ENCODE measurements around the gene RPS6KA1. TPM values are rescaled to one million over a fixed set of nuclear protein-coding genes. Genes with fewer than 3 reads are reported as not detected.

RPS6KA1 gene
- total RNA-seq: 1 to 10 TPM; 2.5 to 3.0 (median 2.7) TPM
- 1 to 10 TPM in 2 of 3 donors, under 1 TPM in 1; 0.88 to 1.8 (median 1.3) TPM for polyA plus RNA-seq
- long read RNA-seq, donor 1, partial matches to known transcripts: 0 of 3 reads
- long read RNA-seq, donor 1, other reads (novel, unspliced or antisense): 0 of 3 reads
- long read RNA-seq, donor 2, partial matches to known transcripts: 0 of 3 reads
- long read RNA-seq, donor 2, other reads (novel, unspliced or antisense): 1 of 3 reads

DNA sequence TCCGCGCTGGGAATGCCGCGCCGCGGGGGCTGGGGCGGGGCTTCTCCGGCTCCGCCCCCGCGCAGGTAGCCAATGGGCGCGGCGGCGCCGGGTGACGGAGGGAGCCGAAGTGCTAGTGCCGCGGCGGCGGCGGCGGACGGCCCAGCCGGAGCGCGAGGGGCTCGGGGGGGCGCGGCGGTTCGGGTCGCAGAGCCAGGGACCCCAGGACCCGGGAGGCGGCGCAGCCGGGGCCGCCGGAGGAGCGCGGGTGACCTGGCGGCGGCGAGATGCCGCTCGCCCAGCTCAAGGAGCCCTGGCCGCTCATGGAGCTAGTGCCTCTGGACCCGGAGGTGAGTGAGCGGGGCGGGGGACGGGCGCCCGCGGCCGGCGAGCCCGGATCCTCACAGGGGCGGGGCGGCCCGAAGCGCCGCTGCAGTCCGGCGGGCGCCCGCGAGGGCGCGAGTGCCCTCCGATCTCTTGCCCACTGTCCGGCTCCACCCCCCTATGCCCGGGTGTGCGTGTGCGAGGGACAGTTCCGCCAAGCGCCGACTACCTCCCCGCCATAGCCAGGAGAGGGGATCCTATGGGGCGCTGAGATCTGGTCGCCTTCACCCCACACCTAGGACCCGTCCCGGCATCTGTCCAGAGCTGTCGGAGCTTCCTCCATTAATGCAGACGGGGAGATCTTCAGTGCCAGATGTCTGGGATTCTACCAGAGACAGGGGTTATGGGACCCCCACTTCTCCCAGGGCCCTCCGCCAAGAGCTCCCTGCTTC is at the start of gene RPS6KA1:
RPS6KA1 (plus strand) TSS at position 107 of the 755 bp plus-strand sequence; CDS start at position 267, 160 bp downstream.
- WGBS, 3 donors: 1 to 4% (median 3%) methylated on average over 22 to 85 of the region's 86 CpGs
- ATAC-seq (peak; percentile 53 to 82 (median 72)), DNase-seq (peak; percentile 47 to 66)
- peaks cover 0 to 3% (median 0%) of the 10 kb centered on the region in 3 donors for H3K27me3 ChIP-seq (ENCODE audit: insufficient read depth in 3 of 3, low read length in 2 of 3)
- H3K9me3 ChIP-seq: no peaks in the 10 kb centered on the region
- TF ChIP-seq, protein P1, sequence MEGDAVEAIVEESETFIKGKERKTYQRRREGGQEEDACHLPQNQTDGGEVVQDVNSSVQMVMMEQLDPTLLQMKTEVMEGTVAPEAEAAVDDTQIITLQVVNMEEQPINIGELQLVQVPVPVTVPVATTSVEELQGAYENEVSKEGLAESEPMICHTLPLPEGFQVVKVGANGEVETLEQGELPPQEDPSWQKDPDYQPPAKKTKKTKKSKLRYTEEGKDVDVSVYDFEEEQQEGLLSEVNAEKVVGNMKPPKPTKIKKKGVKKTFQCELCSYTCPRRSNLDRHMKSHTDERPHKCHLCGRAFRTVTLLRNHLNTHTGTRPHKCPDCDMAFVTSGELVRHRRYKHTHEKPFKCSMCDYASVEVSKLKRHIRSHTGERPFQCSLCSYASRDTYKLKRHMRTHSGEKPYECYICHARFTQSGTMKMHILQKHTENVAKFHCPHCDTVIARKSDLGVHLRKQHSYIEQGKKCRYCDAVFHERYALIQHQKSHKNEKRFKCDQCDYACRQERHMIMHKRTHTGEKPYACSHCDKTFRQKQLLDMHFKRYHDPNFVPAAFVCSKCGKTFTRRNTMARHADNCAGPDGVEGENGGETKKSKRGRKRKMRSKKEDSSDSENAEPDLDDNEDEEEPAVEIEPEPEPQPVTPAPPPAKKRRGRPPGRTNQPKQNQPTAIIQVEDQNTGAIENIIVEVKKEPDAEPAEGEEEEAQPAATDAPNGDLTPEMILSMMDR (IDR thresholded peaks at IDR 0.05): no peak
- no peak within 1 kb of the TSS for H3K27ac ChIP-seq
- H3K36me3 ChIP-seq (ENCODE audit: insufficient read depth in 1 of 2, low read depth in 1 of 2): no peaks in the 10 kb centered on the region
- H3K4me3 ChIP-seq: peak within 1 kb of the TSS; percentile 74
- H3K4me1 ChIP-seq: no peaks in the 10 kb centered on the region
- intact Hi-C loops (cut with DNase I): no loop called here

DNA sequence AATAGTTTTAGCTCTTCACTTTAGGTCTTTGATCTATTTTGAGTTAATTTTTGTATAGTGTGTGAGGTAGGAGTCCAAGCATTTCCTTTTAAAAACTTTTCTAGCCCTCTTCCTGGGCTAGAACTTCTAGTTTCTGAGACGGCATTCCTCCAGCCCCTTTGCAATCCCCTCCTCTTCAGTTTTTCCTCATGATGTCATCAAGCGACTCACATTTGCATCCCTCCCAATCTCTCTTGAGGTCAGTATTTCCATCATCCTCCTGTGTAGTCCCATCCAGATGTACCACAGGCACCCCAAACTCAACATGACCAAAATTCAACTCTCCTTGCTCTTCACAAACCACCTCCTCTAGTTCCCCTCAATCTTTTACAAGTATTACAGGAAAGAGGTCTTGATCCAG is 46.6 kb upstream of the RPS6KA1 start:
- H3K27ac ChIP-seq: no peak overlapping the region
- no peaks in the 10 kb centered on the region for H3K9me3 ChIP-seq
- no peaks in the 10 kb centered on the region for H3K4me1 ChIP-seq
- TF ChIP-seq, protein P1 (IDR thresholded peaks at IDR 0.05): no peak
- DNase-seq: no peak
- peaks cover 0 to 18% of the 10 kb centered on the region in 2 donors for H3K36me3 ChIP-seq (ENCODE audit: insufficient read depth in 1 of 2, low read depth in 1 of 2)
- intact Hi-C loops (cut with DNase I): no loop called here
- no peak overlapping the region for H3K4me3 ChIP-seq
- no peaks in the 10 kb centered on the region for H3K27me3 ChIP-seq (ENCODE audit: insufficient read depth in 3 of 3, low read length in 2 of 3)
- WGBS, 3 donors: 80 to 94% (median 93%) methylated on average over 2 of the region's 2 CpGs
- ATAC-seq: no peak

DNA sequence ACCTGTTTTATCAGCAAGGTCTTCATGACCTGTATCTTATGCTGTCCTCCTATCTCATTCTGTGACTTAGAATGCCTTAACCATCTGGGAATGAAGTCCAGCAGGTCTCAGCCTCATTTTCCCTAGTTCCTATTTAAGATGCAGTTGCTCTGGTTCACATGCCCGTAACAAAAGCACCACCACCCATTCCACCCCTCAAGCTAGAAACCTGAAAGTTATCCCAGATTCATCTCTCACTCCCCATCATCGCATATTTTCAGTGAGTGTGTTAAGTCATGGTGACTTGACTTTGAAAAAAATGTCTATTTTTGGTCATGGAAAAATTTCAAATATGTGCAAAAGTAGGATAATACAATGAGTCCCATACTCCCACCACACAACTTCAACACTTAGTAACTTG is 45.6 kb upstream of the RPS6KA1 start:
- no peaks in the 10 kb centered on the region for H3K4me1 ChIP-seq
- no peak overlapping the region for H3K27ac ChIP-seq
- H3K9me3 ChIP-seq: no peaks in the 10 kb centered on the region
- whole genome bisulfite sequencing, 3 donors: 70 to 74% (median 72%) methylated on average over 2 of the region's 2 CpGs
- ATAC-seq (no peak), DNase-seq (no peak)
- H3K27me3 ChIP-seq (ENCODE audit: insufficient read depth in 3 of 3, low read length in 2 of 3): no peaks in the 10 kb centered on the region
- no peak overlapping the region for H3K4me3 ChIP-seq
- intact Hi-C loops (cut with DNase I): no loop called here
- TF ChIP-seq, protein P1 (IDR thresholded peaks at IDR 0.05): no peak
- H3K36me3 ChIP-seq (ENCODE audit: insufficient read depth in 1 of 2, low read depth in 1 of 2): peaks cover 0 to 11% of the 10 kb centered on the region in 2 donors

DNA sequence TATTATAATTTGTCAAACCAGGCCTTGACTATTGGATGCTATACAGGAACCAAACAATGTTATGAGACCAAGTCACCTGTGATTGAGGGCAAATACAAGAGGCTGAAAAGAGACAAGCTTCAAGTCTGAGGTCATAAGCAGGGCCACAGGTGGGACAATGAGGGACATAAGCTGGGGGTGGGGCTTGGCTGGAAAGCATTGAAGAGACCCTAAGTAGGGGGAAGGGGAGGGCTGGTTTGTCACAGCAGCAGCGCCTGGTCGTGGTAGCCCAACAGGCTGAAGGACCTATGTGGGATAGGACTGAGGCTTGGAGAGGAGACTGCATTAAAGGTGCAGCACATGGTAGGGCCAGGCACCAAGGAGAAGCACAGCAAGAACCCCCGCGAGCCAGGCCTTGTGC is 39.4 kb upstream of the RPS6KA1 start:
- H3K36me3 ChIP-seq (ENCODE audit: insufficient read depth in 1 of 2, low read depth in 1 of 2): no peaks in the 10 kb centered on the region
- intact Hi-C loops (cut with DNase I): loop anchor here in 1 of 2 donors (10.0 kb wide), 1 partner anchor 305 kb away; no protein-coding TSS in a partner anchor
- ATAC-seq (no peak), DNase-seq (no peak)
- no peak overlapping the region for H3K4me3 ChIP-seq
- H3K9me3 ChIP-seq: no peaks in the 10 kb centered on the region
- no peaks in the 10 kb centered on the region for H3K4me1 ChIP-seq
- TF ChIP-seq, protein P1 (IDR thresholded peaks at IDR 0.05): no peak
- WGBS, 3 donors: 85 to 95% (median 93%) methylated on average over 4 of the region's 4 CpGs
- no peaks in the 10 kb centered on the region for H3K27me3 ChIP-seq (ENCODE audit: insufficient read depth in 3 of 3, low read length in 2 of 3)
- H3K27ac ChIP-seq: no peak overlapping the region

All from psoas muscle (tissue), 8 donors.